HepG2 (cell line): ENCODE results near the gene CSNK1D. TPM values are rescaled to one million over a fixed set of nuclear protein-coding genes. Genes with fewer than 3 reads are reported as not detected.

Experiments
- AHR ChIP-seq: IDR thresholded peaks from 2 replicates; pipeline ENCODE4 v1.6.1; 2018; ENCODE audit warnings: missing genetic modification reagents, missing compliant biosample characterization
- CCAR2 ChIP-seq: fragments of 200-400 bp; formaldehyde crosslinking; optimal IDR thresholded peaks from 2 replicates; pipeline ENCODE3; 2018; ENCODE audit warnings: low read depth, mild to moderate bottlenecking, low read length, moderate library complexity
- CENPT ChIP-seq: sonication (generic); formaldehyde crosslinking; IDR thresholded peaks from 2 replicates; pipeline ENCODE4 v1.8.0; 2022; ENCODE audit warnings: low read depth, mild to moderate bottlenecking, moderate library complexity, missing genetic modification reagents
- CREM ChIP-seq, 2 experiments: sonication (generic) in 1 of 2; formaldehyde crosslinking in 1 of 2; IDR thresholded peaks; 2 replicates each; pipeline versions ENCODE4 v1.4.0 to v1.6.1; 2016 to 2020; ENCODE audit warnings: antibody characterized with exemption in 1 of 2, mild to moderate bottlenecking in 1 of 2, missing genetic modification reagents in 1 of 2
- FIP1L1 ChIP-seq: fragments of 200-400 bp; formaldehyde crosslinking; IDR thresholded peaks from 2 replicates; pipeline ENCODE4 v1.6.1; 2018; ENCODE audit warnings: low read depth, mild to moderate bottlenecking, low read length, moderate library complexity, borderline replicate concordance; ENCODE audit not compliant: insufficient read depth
- FOSL1 ChIP-seq: sonication (generic); formaldehyde crosslinking; IDR thresholded peaks from 2 replicates; pipeline ENCODE4 v1.9.0; 2021; ENCODE audit warnings: missing genetic modification reagents, borderline replicate concordance
- HCFC1 ChIP-seq: fragments of 150-350 bp; IDR thresholded peaks from 2 replicates; pipeline ENCODE4 v1.6.1; 2014; ENCODE audit warnings: low read depth, low read length
- HDAC2 ChIP-seq: sonication (generic); formaldehyde crosslinking; IDR thresholded peaks from 2 replicates; pipeline ENCODE4 v1.4.0; 2020; ENCODE audit warnings: missing genetic modification reagents
- HOXA7 ChIP-seq: sonication (generic); formaldehyde crosslinking; IDR thresholded peaks from 2 replicates; pipeline ENCODE4 v1.8.1; 2022; ENCODE audit warnings: mild to moderate bottlenecking, missing genetic modification reagents, moderate library complexity
- KDM5B ChIP-seq: sonication (generic); formaldehyde crosslinking; IDR thresholded peaks from 2 replicates; pipeline ENCODE4 v1.4.0; 2020; ENCODE audit warnings: missing genetic modification reagents, mild to moderate bottlenecking, borderline replicate concordance
- NBN ChIP-seq: fragments of 450-650 bp; conservative IDR thresholded peaks from 2 replicates; pipeline ENCODE4 v1.6.1; 2017
- PHF5A ChIP-seq: IDR thresholded peaks from one replicate; pipeline ENCODE4 v1.6.1; 2018; ENCODE audit warnings: low read depth, missing genetic modification reagents; ENCODE audit not compliant: unreplicated experiment
- PRPF4 ChIP-seq: fragments of 200-400 bp; formaldehyde crosslinking; IDR thresholded peaks from 2 replicates; pipeline ENCODE4 v1.6.1; 2016; ENCODE audit warnings: low read length, low read depth; ENCODE audit not compliant: poor library complexity, severe bottlenecking
- RARA ChIP-seq: IDR thresholded peaks from 2 replicates; pipeline ENCODE4 v1.6.1; 2016; ENCODE audit warnings: missing genetic modification reagents, missing compliant biosample characterization
- RFX1 ChIP-seq: fragments of 450-650 bp; IDR thresholded peaks from 2 replicates; pipeline ENCODE4 v1.6.1; 2017
- SMYD3 ChIP-seq: sonication (generic); formaldehyde crosslinking; IDR thresholded peaks from 2 replicates; pipeline ENCODE4 v1.8.1; 2023; ENCODE audit warnings: mild to moderate bottlenecking, missing genetic modification reagents
- SRSF4 ChIP-seq: fragments of 200-400 bp; formaldehyde crosslinking; IDR thresholded peaks from one replicate; pipeline ENCODE4 v1.6.1; 2018; ENCODE audit warnings: mild to moderate bottlenecking, low read depth, low read length, moderate library complexity; ENCODE audit not compliant: poor library complexity, severe bottlenecking
- STAG1 ChIP-seq: sonication (generic); formaldehyde crosslinking; IDR thresholded peaks from 2 replicates; pipeline ENCODE4 v1.4.0; 2020; ENCODE audit warnings: missing genetic modification reagents
- TRIM24 ChIP-seq: sonication (generic); formaldehyde crosslinking; IDR thresholded peaks from 2 replicates; pipeline ENCODE4 v1.8.0; 2022; ENCODE audit warnings: mild to moderate bottlenecking, missing genetic modification reagents
- WIZ ChIP-seq: sonication (generic); formaldehyde crosslinking; IDR thresholded peaks from 2 replicates; pipeline ENCODE4 v1.5.1; 2020; ENCODE audit warnings: mild to moderate bottlenecking, missing genetic modification reagents
- YY1 ChIP-seq: IDR thresholded peaks from 2 replicates; pipeline ENCODE4 v1.6.1; 2011; ENCODE audit warnings: low read length, low read depth, moderate library complexity, mild to moderate bottlenecking; ENCODE audit not compliant: insufficient read depth, insufficient replicate concordance
- ZMYM4 ChIP-seq: sonication (generic); formaldehyde crosslinking; IDR thresholded peaks from 2 replicates; pipeline ENCODE4 v1.8.1; 2023; ENCODE audit warnings: mild to moderate bottlenecking, missing genetic modification reagents
- ZNF143 ChIP-seq: sonication (generic); formaldehyde crosslinking; IDR thresholded peaks from 2 replicates; pipeline ENCODE4 v1.4.0; 2020; ENCODE audit warnings: missing genetic modification reagents
- ZNF20 ChIP-seq: sonication (generic); formaldehyde crosslinking; IDR thresholded peaks from 2 replicates; pipeline ENCODE4 v1.4.0; 2020; ENCODE audit warnings: mild to moderate bottlenecking, moderate library complexity, missing genetic modification reagents
- ZNF205 ChIP-seq: IDR thresholded peaks from 2 replicates; pipeline ENCODE4 v1.6.1; 2018; ENCODE audit warnings: missing biosample characterization, missing genetic modification reagents
- ZNF263 ChIP-seq: sonication (generic); formaldehyde crosslinking; IDR thresholded peaks from 2 replicates; pipeline ENCODE4 v1.4.0; 2020; ENCODE audit warnings: missing genetic modification reagents
- ZNF609 ChIP-seq: sonication (generic); formaldehyde crosslinking; IDR thresholded peaks from 2 replicates; pipeline ENCODE4 v1.4.0; 2020; ENCODE audit warnings: mild to moderate bottlenecking, missing genetic modification reagents, borderline replicate concordance
- ZNF781 ChIP-seq: sonication (generic); formaldehyde crosslinking; IDR thresholded peaks from 2 replicates; pipeline ENCODE4 v1.5.1; 2020; ENCODE audit warnings: borderline replicate concordance, mild to moderate bottlenecking, missing genetic modification reagents; ENCODE audit errors: not compliant biosample characterization
- polyA plus RNA-seq, 8 experiments: library from polyadenylated mRNA; depleted of rRNA in 3 of 8; stranded (reverse) in 7 of 8; unstranded in 1 of 8; fragments of >200 nt; fragmentation: Illumina TruSeq in 4 of 8; extraction: Trizol in 4 of 8; gene quantifications; 2 replicates each; pipeline versions ENCODE4 v1.2.1 to v1.2.3, GENCODE V29; 2011 to 2016; ENCODE audit warnings: low read depth in 4 of 8, missing spikeins in 1 of 8, mixed read lengths in 1 of 8; ENCODE audit not compliant: insufficient read depth in 1 of 8
- total RNA-seq, 5 experiments: library from RNA; depleted of rRNA; stranded (reverse); fragments of >200 nt; fragmentation: Illumina TruSeq; extraction: Trizol; gene quantifications; 2 replicates each; pipeline ENCODE4 v1.2.3, GENCODE V29; 2016; ENCODE audit warnings: low read depth in 1 of 5

Gene CSNK1D
- total and polyA plus RNA-seq, 2 of the 13 experiments (the other 11 are each of a cell fraction or from before 2014, with no cell fraction given): 31.5 to 128 TPM

- TF ChIP-seq ZNF609 (CRISPR knock-in tag): no peak
- TF ChIP-seq FIP1L1: 0 out of 2 replicates have a peak, but pooled peaks have one; percentile 87
- TF ChIP-seq YY1: peak; percentile 33
- peak; percentile 43 for TF ChIP-seq PHF5A
- TF ChIP-seq RARA: 0 out of 2 replicates have a peak, but pooled peaks have one; percentile 4
- TF ChIP-seq CCAR2: peak; percentile 15
- no peak for TF ChIP-seq TRIM24 (CRISPR knock-in tag)
- TF ChIP-seq ZNF143 (CRISPR knock-in tag): no peak
- no peak for TF ChIP-seq ZNF781
- TF ChIP-seq CENPT (CRISPR knock-in tag): no peak
- peak; percentile 4; the same call in 1 of the 2 replicates for TF ChIP-seq AHR (CRISPR knock-in tag)
- no peak for TF ChIP-seq ZNF205 (CRISPR knock-in tag)
- no peak for TF ChIP-seq FOSL1 (CRISPR knock-in tag)
- peak; percentile 88 for TF ChIP-seq STAG1 (CRISPR knock-in tag)
- no peak for TF ChIP-seq NBN
- TF ChIP-seq HOXA7 (CRISPR knock-in tag): no peak; the same call in 1 of the 2 replicates
- TF ChIP-seq SMYD3: no peak
- 0 out of 2 replicates have a peak, but pooled peaks have one; percentile 13 for TF ChIP-seq HDAC2
- TF ChIP-seq ZNF263: no peak
- TF ChIP-seq ZMYM4 (CRISPR knock-in tag): no peak
- TF ChIP-seq SRSF4: no peak
- TF ChIP-seq WIZ: no peak
- no peak for TF ChIP-seq ZNF20 (CRISPR knock-in tag)
- TF ChIP-seq CREM (IDR thresholded peaks at IDR 0.05): no peak
- TF ChIP-seq CREM (CRISPR knock-in tag; IDR thresholded peaks at IDR 0.05): no peak
- peak; percentile 50 for TF ChIP-seq PRPF4
- no peak for TF ChIP-seq HCFC1
- TF ChIP-seq RFX1: no peak
- peak; percentile 16; the same call in 1 of the 2 replicates for TF ChIP-seq KDM5B
These were observed 28.9 kb downstream of the CSNK1D start (continued) for GRCh38 chr17:82244413-82245133.
